ENCODE data around the gene RPL7A. TPM values are rescaled to one million over a fixed set of nuclear protein-coding genes. Genes with fewer than 3 reads are reported as not detected.
"Not testable (repeated sequence)": the region's sequence is repeated elsewhere in the genome, so short reads cannot be mapped to it uniquely, and the experiment has no call there.

The RPL7A gene
- polyA plus RNA-seq, 1 experiment, result 2,708 TPM

GRCh38 chr9:133322701-133323100 lies 25.3 kb upstream of the RPL7A start:
- CTCF ChIA-PET, result no interaction called here
- Histone ChIP-seq H3K4me3 (ENCODE audit: low read depth, low read length) (no peak overlapping the region), H3K27me3 (ENCODE audit: control insufficient read depth, insufficient read depth, low read length) (peaks cover 7% of the 10 kb centered on the region), H3K9me3 (ENCODE audit: control insufficient read depth, insufficient read depth, low read length) (no peaks in the 10 kb centered on the region; the same call in 1 of the 2 replicates), H3K27ac (ENCODE audit: low read depth, low read length) (no peak overlapping the region)
- no peak for TF ChIP-seq CTCF (IDR thresholded peaks at IDR 0.05; ENCODE audit: low read depth, low read length)
- POLR2A ChIA-PET, result no interaction called here
- DNase-seq (ENCODE audit: low read depth, low spot score), result no peak

- H3K9me3 ChIP-seq (ENCODE audit: control insufficient read depth, insufficient read depth, low read length), result no peaks in the 10 kb centered on the region; the same call in 1 of the 2 replicates
- POLR2A ChIA-PET, result interaction anchor here (0.5 kb wide), 1 partner anchor 78 kb away, joined by 6 read pairs; no protein-coding TSS in a partner anchor
- no peak overlapping the region for H3K4me3 ChIP-seq (ENCODE audit: low read depth, low read length)
- H3K27ac ChIP-seq (ENCODE audit: low read depth, low read length), result no peak overlapping the region
- no peak for TF ChIP-seq CTCF (IDR thresholded peaks at IDR 0.05; ENCODE audit: low read depth, low read length)
- peaks cover 7% of the 10 kb centered on the region for H3K27me3 ChIP-seq (ENCODE audit: control insufficient read depth, insufficient read depth, low read length)
- CTCF ChIA-PET, result no interaction called here
- no peak for DNase-seq (ENCODE audit: low read depth, low spot score)
Observed at GRCh38 chr9:133323211-133323610, 24.8 kb upstream of the RPL7A start.

- Histone ChIP-seq H3K27ac (ENCODE audit: low read depth, low read length) (no peak overlapping the region), H3K9me3 (ENCODE audit: control insufficient read depth, insufficient read depth, low read length) (no peaks in the 10 kb centered on the region; the same call in 1 of the 2 replicates), H3K27me3 (ENCODE audit: control insufficient read depth, insufficient read depth, low read length) (peaks cover 5% of the 10 kb centered on the region), H3K4me3 (ENCODE audit: low read depth, low read length) (no peak overlapping the region)
- TF ChIP-seq CTCF (IDR thresholded peaks at IDR 0.05; ENCODE audit: low read depth, low read length), result no peak
- ChIA-PET POLR2A (no interaction called here), CTCF (no interaction called here)
- DNase-seq (ENCODE audit: low read depth, low spot score), result no peak
Observed at GRCh38 chr9:133323991-133324703, 23.9 kb upstream of the RPL7A start.

- H3K27ac ChIP-seq (ENCODE audit: low read depth, low read length); POLR2A ChIA-PET; H3K27me3 ChIP-seq (ENCODE audit: control insufficient read depth, insufficient read depth, low read length); DNase-seq (ENCODE audit: low read depth, low spot score); CTCF ChIA-PET; H3K9me3 ChIP-seq (ENCODE audit: control insufficient read depth, insufficient read depth, low read length); H3K4me3 ChIP-seq (ENCODE audit: low read depth, low read length): not testable (repeated sequence)
Observed at GRCh38 chr9:133327021-133327420, 21.0 kb upstream of the RPL7A start.

GRCh38 chr9:133327834-133328484 lies 20.1 kb upstream of the RPL7A start:
- no peak overlapping the region for H3K4me3 ChIP-seq (ENCODE audit: low read depth, low read length)
- H3K9me3 ChIP-seq (ENCODE audit: control insufficient read depth, insufficient read depth, low read length), result no peaks in the 10 kb centered on the region; the same call in 1 of the 2 replicates
- POLR2A ChIA-PET, result no interaction called here
- DNase-seq (ENCODE audit: low read depth, low spot score), result no peak
- H3K27me3 ChIP-seq (ENCODE audit: control insufficient read depth, insufficient read depth, low read length), result peaks cover 2% of the 10 kb centered on the region
- CTCF ChIA-PET, result no interaction called here
- H3K27ac ChIP-seq (ENCODE audit: low read depth, low read length), result no peak overlapping the region
- TF ChIP-seq CTCF (IDR thresholded peaks at IDR 0.05; ENCODE audit: low read depth, low read length), result no peak

Measured in AG04450 (cell line).